Measurements from ENCODE around the gene EPB41L3. TPM values are rescaled to one million over a fixed set of nuclear protein-coding genes. Genes with fewer than 3 reads are reported as not detected.

EPB41L3 gene
- total RNA-seq, 2 experiments from 2014 or later = not detected

DNA sequence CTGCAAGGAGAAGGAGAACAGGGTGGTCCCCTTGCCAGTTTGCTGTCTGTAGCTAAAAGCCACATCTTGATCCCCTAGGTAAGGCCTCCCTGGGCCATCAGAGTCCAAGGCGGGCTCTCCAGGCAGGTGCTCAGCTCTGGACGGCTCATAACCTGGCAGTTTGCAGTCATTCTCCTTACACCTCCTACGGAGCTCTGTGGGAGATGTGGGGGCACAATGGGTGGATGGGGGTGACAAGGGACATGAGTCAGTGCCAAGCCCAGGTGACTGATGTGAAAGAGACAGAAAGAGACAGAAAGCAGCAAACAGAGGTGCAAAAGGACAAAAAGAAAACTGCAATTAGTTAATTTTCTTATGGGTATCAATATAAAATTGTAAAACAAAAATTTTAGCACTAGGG, 127.7 kb downstream of the EPB41L3 start:
- no TSS peak for BruUV-seq (replicated peaks)
- ChIA-PET POLR2A (interaction anchor here (0.6 to 1.3 kb wide), 3 partner anchors 15 to 116 kb away, joined by 3 to 6 read pairs (median 4); no protein-coding TSS in a partner anchor), CTCF (ENCODE audit: unreplicated experiment) (no interaction called here)
- Histone ChIP-seq H4K20me1 (ENCODE audit: insufficient read depth, low read length) (no peaks in the 10 kb centered on the region), H3K36me3 (ENCODE audit: insufficient read depth, low read length) (no peaks in the 10 kb centered on the region), H3K27ac (ENCODE audit: low read depth, low read length, poor library complexity, severe bottlenecking) (no peak overlapping the region), H3K9me3 (ENCODE audit: low read length) (no peaks in the 10 kb centered on the region), H2AFZ (ENCODE audit: low read length) (no peak overlapping the region), H3K4me2 (ENCODE audit: low read length) (no peak overlapping the region), H3K4me1 (ENCODE audit: insufficient read depth, low read length, poor library complexity, severe bottlenecking) (peaks cover 16% of the 10 kb centered on the region), H3K4me3 (ENCODE audit: low read depth, low read length, poor library complexity, severe bottlenecking) (no peak overlapping the region), H3K9me2 (ENCODE audit: insufficient read depth, low read length) (no peaks in the 10 kb centered on the region), H3K79me2 (ENCODE audit: insufficient read depth, low read depth, low read length) (no peaks in the 10 kb centered on the region)
- TF ChIP-seq EZH2phosphoT487 (IDR thresholded peaks at IDR 0.05; ENCODE audit: borderline replicate concordance, low read depth, low read length) = no peak
- TF ChIP-seq, protein P1, sequence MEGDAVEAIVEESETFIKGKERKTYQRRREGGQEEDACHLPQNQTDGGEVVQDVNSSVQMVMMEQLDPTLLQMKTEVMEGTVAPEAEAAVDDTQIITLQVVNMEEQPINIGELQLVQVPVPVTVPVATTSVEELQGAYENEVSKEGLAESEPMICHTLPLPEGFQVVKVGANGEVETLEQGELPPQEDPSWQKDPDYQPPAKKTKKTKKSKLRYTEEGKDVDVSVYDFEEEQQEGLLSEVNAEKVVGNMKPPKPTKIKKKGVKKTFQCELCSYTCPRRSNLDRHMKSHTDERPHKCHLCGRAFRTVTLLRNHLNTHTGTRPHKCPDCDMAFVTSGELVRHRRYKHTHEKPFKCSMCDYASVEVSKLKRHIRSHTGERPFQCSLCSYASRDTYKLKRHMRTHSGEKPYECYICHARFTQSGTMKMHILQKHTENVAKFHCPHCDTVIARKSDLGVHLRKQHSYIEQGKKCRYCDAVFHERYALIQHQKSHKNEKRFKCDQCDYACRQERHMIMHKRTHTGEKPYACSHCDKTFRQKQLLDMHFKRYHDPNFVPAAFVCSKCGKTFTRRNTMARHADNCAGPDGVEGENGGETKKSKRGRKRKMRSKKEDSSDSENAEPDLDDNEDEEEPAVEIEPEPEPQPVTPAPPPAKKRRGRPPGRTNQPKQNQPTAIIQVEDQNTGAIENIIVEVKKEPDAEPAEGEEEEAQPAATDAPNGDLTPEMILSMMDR (conservative IDR thresholded peaks at IDR 0.05; ENCODE audit: low read length) = no peak
- no peak for DNase-seq (ENCODE audit: low spot score)
- intact Hi-C loops (cut with micrococcal nuclease; ENCODE audit: unreplicated experiment) = no loop called here

DNA sequence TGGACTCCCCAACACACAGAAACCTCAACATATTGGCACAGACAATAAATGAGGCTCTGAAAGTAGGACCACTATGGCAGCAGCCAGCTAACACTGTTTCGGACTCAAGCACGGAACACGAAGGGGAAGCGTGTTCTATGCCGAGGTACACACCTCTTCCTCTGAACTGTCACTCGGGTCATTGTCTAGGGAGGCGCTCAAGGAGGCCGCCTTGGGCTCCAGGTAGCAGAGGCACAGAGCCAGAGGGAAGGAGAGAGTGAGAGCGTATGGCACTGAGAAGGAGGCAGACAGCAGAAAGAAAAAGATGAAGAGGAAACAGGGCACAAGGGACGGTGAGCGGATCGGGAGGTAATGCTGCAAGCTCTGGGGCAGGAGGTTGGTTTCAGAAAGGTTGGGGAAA, 128.1 kb downstream of the EPB41L3 start:
- H3K9me3 ChIP-seq (ENCODE audit: low read length) = no peaks in the 10 kb centered on the region
- H3K79me2 ChIP-seq (ENCODE audit: insufficient read depth, low read depth, low read length) = no peaks in the 10 kb centered on the region
- H3K4me2 ChIP-seq (ENCODE audit: low read length) = no peak overlapping the region
- DNase-seq (ENCODE audit: low spot score) = no peak
- peaks cover 16% of the 10 kb centered on the region for H3K4me1 ChIP-seq (ENCODE audit: insufficient read depth, low read length, poor library complexity, severe bottlenecking)
- intact Hi-C loops (cut with micrococcal nuclease; ENCODE audit: unreplicated experiment) = no loop called here
- no peaks in the 10 kb centered on the region for H4K20me1 ChIP-seq (ENCODE audit: insufficient read depth, low read length)
- no peak overlapping the region for H3K4me3 ChIP-seq (ENCODE audit: low read depth, low read length, poor library complexity, severe bottlenecking)
- H3K9me2 ChIP-seq (ENCODE audit: insufficient read depth, low read length) = no peaks in the 10 kb centered on the region
- no peak overlapping the region for H2AFZ ChIP-seq (ENCODE audit: low read length)
- no TSS peak for BruUV-seq (replicated peaks)
- CTCF ChIA-PET (ENCODE audit: unreplicated experiment) = no interaction called here
- no peak for TF ChIP-seq EZH2phosphoT487 (IDR thresholded peaks at IDR 0.05; ENCODE audit: borderline replicate concordance, low read depth, low read length)
- TF ChIP-seq, protein P1 (conservative IDR thresholded peaks at IDR 0.05; ENCODE audit: low read length) = no peak
- H3K27ac ChIP-seq (ENCODE audit: low read depth, low read length, poor library complexity, severe bottlenecking) = no peak overlapping the region
- POLR2A ChIA-PET = interaction anchor here (1.3 kb wide), 1 partner anchor 27 kb away, joined by 3 read pairs; no protein-coding TSS in a partner anchor
- no peaks in the 10 kb centered on the region for H3K36me3 ChIP-seq (ENCODE audit: insufficient read depth, low read length)

DNA sequence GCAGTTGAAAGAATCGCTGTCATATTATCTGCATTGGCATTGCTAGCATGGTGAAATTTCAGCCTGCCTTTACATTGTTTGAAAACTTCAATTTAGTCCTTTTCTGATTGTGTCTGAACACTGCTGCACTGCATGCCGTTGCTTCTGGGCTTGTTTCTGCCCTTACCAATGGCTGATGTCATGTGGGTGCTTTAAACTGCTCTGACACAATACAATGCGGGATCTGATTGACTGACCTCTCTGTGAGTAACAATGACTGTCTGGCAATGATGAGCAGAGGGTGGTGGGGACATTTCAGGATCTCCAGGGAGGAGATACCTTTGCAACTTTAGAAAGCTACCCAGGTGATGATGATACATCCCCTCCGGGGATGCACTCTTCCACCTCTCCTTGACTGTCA, 128.8 kb downstream of the EPB41L3 start:
- Histone ChIP-seq H3K79me2 (ENCODE audit: insufficient read depth, low read depth, low read length) (no peaks in the 10 kb centered on the region), H3K9me2 (ENCODE audit: insufficient read depth, low read length) (no peaks in the 10 kb centered on the region), H3K4me3 (ENCODE audit: low read depth, low read length, poor library complexity, severe bottlenecking) (no peak overlapping the region), H3K36me3 (ENCODE audit: insufficient read depth, low read length) (no peaks in the 10 kb centered on the region), H3K9me3 (ENCODE audit: low read length) (no peaks in the 10 kb centered on the region), H3K4me2 (ENCODE audit: low read length) (no peak overlapping the region), H3K27ac (ENCODE audit: low read depth, low read length, poor library complexity, severe bottlenecking) (no peak overlapping the region), H2AFZ (ENCODE audit: low read length) (no peak overlapping the region), H3K4me1 (ENCODE audit: insufficient read depth, low read length, poor library complexity, severe bottlenecking) (peaks cover 16% of the 10 kb centered on the region), H4K20me1 (ENCODE audit: insufficient read depth, low read length) (no peaks in the 10 kb centered on the region)
- TF ChIP-seq EZH2phosphoT487 (IDR thresholded peaks at IDR 0.05; ENCODE audit: borderline replicate concordance, low read depth, low read length) = no peak
- TF ChIP-seq, protein P1 (conservative IDR thresholded peaks at IDR 0.05; ENCODE audit: low read length) = no peak
- intact Hi-C loops (cut with micrococcal nuclease; ENCODE audit: unreplicated experiment) = no loop called here
- ChIA-PET POLR2A (interaction anchor here (1.3 kb wide), 1 partner anchor 28 kb away, joined by 3 read pairs; no protein-coding TSS in a partner anchor), CTCF (ENCODE audit: unreplicated experiment) (no interaction called here)
- no peak for DNase-seq (ENCODE audit: low spot score)
- BruUV-seq (replicated peaks) = no TSS peak

All from OCI-LY7 (cell line).